ENCODE results near the gene MDH2.

- TF ChIP-seq, protein P1, sequence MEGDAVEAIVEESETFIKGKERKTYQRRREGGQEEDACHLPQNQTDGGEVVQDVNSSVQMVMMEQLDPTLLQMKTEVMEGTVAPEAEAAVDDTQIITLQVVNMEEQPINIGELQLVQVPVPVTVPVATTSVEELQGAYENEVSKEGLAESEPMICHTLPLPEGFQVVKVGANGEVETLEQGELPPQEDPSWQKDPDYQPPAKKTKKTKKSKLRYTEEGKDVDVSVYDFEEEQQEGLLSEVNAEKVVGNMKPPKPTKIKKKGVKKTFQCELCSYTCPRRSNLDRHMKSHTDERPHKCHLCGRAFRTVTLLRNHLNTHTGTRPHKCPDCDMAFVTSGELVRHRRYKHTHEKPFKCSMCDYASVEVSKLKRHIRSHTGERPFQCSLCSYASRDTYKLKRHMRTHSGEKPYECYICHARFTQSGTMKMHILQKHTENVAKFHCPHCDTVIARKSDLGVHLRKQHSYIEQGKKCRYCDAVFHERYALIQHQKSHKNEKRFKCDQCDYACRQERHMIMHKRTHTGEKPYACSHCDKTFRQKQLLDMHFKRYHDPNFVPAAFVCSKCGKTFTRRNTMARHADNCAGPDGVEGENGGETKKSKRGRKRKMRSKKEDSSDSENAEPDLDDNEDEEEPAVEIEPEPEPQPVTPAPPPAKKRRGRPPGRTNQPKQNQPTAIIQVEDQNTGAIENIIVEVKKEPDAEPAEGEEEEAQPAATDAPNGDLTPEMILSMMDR (conservative IDR thresholded peaks at IDR 0.05 in 1 of 2, IDR thresholded peaks at IDR 0.05 in 1 of 2; ENCODE audit: low read depth in 1 of 2, low read length in 2 of 2): no peak
- TF ChIP-seq EZH2 (IDR thresholded peaks at IDR 0.05; ENCODE audit: low read length, missing control alignments): no peak
Measured at GRCh38 chr7:76002139-76002538, 45.8 kb upstream of the MDH2 start.

Measured in fibroblast of lung (primary cell).